ENCODE results near the gene FAM47E.

The FAM47E gene

GRCh38 chr4:76310683-76311082 lies 59.2 kb downstream of the FAM47E start:
- Histone ChIP-seq H3K36me3 (ENCODE audit: control insufficient read depth, insufficient read depth, low read length) (peaks cover 8% of the 10 kb centered on the region), H3K27me3 (ENCODE audit: control insufficient read depth, insufficient read depth, low read length) (peaks cover 15% of the 10 kb centered on the region), H3K4me1 (ENCODE audit: control insufficient read depth, insufficient read depth, low read length) (peaks cover 4% of the 10 kb centered on the region; the same call in 1 of the 2 replicates), H3K4me3 (ENCODE audit: low read depth, low read length) (no peak overlapping the region), H3K9ac (ENCODE audit: low read length) (no peak overlapping the region), H3K27ac (ENCODE audit: low read depth, low read length) (no peak overlapping the region), H3K9me3 (ENCODE audit: control insufficient read depth, insufficient read depth, low read depth, low read length) (no peaks in the 10 kb centered on the region)

- Histone ChIP-seq H3K4me3 (ENCODE audit: low read depth, low read length) (no peak overlapping the region), H3K27me3 (ENCODE audit: control insufficient read depth, insufficient read depth, low read length) (peaks cover 8% of the 10 kb centered on the region; the same call in 1 of the 2 replicates), H3K36me3 (ENCODE audit: control insufficient read depth, insufficient read depth, low read length) (peaks cover 8% of the 10 kb centered on the region), H3K4me1 (ENCODE audit: control insufficient read depth, insufficient read depth, low read length) (peaks cover 4% of the 10 kb centered on the region; the same call in 1 of the 2 replicates), H3K27ac (ENCODE audit: low read depth, low read length) (no peak overlapping the region), H3K9ac (ENCODE audit: low read length) (no peak overlapping the region), H3K9me3 (ENCODE audit: control insufficient read depth, insufficient read depth, low read depth, low read length) (peaks cover 3% of the 10 kb centered on the region; the same call in 1 of the 2 replicates)
Observed at GRCh38 chr4:76311896-76312331, 60.4 kb downstream of the FAM47E start.

GRCh38 chr4:76312457-76312856 lies 60.9 kb downstream of the FAM47E start:
- no peak overlapping the region for H3K27ac ChIP-seq (ENCODE audit: low read depth, low read length)
- H3K4me1 ChIP-seq (ENCODE audit: control insufficient read depth, insufficient read depth, low read length): peaks cover 2% of the 10 kb centered on the region; the same call in 1 of the 2 replicates
- peaks cover 3% of the 10 kb centered on the region; the same call in 1 of the 2 replicates for H3K9me3 ChIP-seq (ENCODE audit: control insufficient read depth, insufficient read depth, low read depth, low read length)
- no peak overlapping the region for H3K4me3 ChIP-seq (ENCODE audit: low read depth, low read length)
- peaks cover 5% of the 10 kb centered on the region; the same call in 1 of the 2 replicates for H3K27me3 ChIP-seq (ENCODE audit: control insufficient read depth, insufficient read depth, low read length)
- no peak overlapping the region for H3K9ac ChIP-seq (ENCODE audit: low read length)
- peaks cover 8% of the 10 kb centered on the region for H3K36me3 ChIP-seq (ENCODE audit: control insufficient read depth, insufficient read depth, low read length)

- Histone ChIP-seq H3K4me3 (ENCODE audit: low read depth, low read length) (no peak overlapping the region), H3K9ac (ENCODE audit: low read length) (no peak overlapping the region), H3K27ac (ENCODE audit: low read depth, low read length) (no peak overlapping the region), H3K9me3 (ENCODE audit: control insufficient read depth, insufficient read depth, low read depth, low read length) (peaks cover 3% of the 10 kb centered on the region; the same call in 1 of the 2 replicates), H3K27me3 (ENCODE audit: control insufficient read depth, insufficient read depth, low read length) (no peaks in the 10 kb centered on the region), H3K4me1 (ENCODE audit: control insufficient read depth, insufficient read depth, low read length) (no peaks in the 10 kb centered on the region), H3K36me3 (ENCODE audit: control insufficient read depth, insufficient read depth, low read length) (peaks cover 8% of the 10 kb centered on the region)
Observed at GRCh38 chr4:76313547-76313946, 62.0 kb downstream of the FAM47E start.

- no peaks in the 10 kb centered on the region for H3K36me3 ChIP-seq (ENCODE audit: control insufficient read depth, insufficient read depth, low read length)
- H3K9me3 ChIP-seq (ENCODE audit: control insufficient read depth, insufficient read depth, low read depth, low read length): peaks cover 3% of the 10 kb centered on the region; the same call in 1 of the 2 replicates
- H3K4me1 ChIP-seq (ENCODE audit: control insufficient read depth, insufficient read depth, low read length): no peaks in the 10 kb centered on the region
- H3K27me3 ChIP-seq (ENCODE audit: control insufficient read depth, insufficient read depth, low read length): no peaks in the 10 kb centered on the region
- no peak overlapping the region for H3K27ac ChIP-seq (ENCODE audit: low read depth, low read length)
- H3K9ac ChIP-seq (ENCODE audit: low read length): no peak overlapping the region
- H3K4me3 ChIP-seq (ENCODE audit: low read depth, low read length): no peak overlapping the region
Observed at GRCh38 chr4:76315267-76315918, 63.9 kb downstream of the FAM47E start.

GRCh38 chr4:76316131-76316530 lies 64.6 kb downstream of the FAM47E start:
- Histone ChIP-seq H3K36me3 (ENCODE audit: control insufficient read depth, insufficient read depth, low read length) (no peaks in the 10 kb centered on the region), H3K27me3 (ENCODE audit: control insufficient read depth, insufficient read depth, low read length) (no peaks in the 10 kb centered on the region), H3K9ac (ENCODE audit: low read length) (no peak overlapping the region), H3K27ac (ENCODE audit: low read depth, low read length) (no peak overlapping the region), H3K4me3 (ENCODE audit: low read depth, low read length) (no peak overlapping the region), H3K4me1 (ENCODE audit: control insufficient read depth, insufficient read depth, low read length) (no peaks in the 10 kb centered on the region), H3K9me3 (ENCODE audit: control insufficient read depth, insufficient read depth, low read depth, low read length) (peaks cover 3% of the 10 kb centered on the region; the same call in 1 of the 2 replicates)

GRCh38 chr4:76322236-76322635 lies 70.7 kb downstream of the FAM47E start:
- Histone ChIP-seq H3K9ac (ENCODE audit: low read length) (no peak overlapping the region), H3K27me3 (ENCODE audit: control insufficient read depth, insufficient read depth, low read length) (no peaks in the 10 kb centered on the region), H3K9me3 (ENCODE audit: control insufficient read depth, insufficient read depth, low read depth, low read length) (peaks cover 17% of the 10 kb centered on the region), H3K4me3 (ENCODE audit: low read depth, low read length) (no peak overlapping the region), H3K36me3 (ENCODE audit: control insufficient read depth, insufficient read depth, low read length) (no peaks in the 10 kb centered on the region), H3K27ac (ENCODE audit: low read depth, low read length) (no peak overlapping the region), H3K4me1 (ENCODE audit: control insufficient read depth, insufficient read depth, low read length) (no peaks in the 10 kb centered on the region)

GRCh38 chr4:76325072-76325471 lies 73.6 kb downstream of the FAM47E start:
- peaks cover 25% of the 10 kb centered on the region for H3K9me3 ChIP-seq (ENCODE audit: control insufficient read depth, insufficient read depth, low read depth, low read length)
- no peak overlapping the region for H3K4me3 ChIP-seq (ENCODE audit: low read depth, low read length)
- H3K4me1 ChIP-seq (ENCODE audit: control insufficient read depth, insufficient read depth, low read length): no peaks in the 10 kb centered on the region
- no peaks in the 10 kb centered on the region for H3K27me3 ChIP-seq (ENCODE audit: control insufficient read depth, insufficient read depth, low read length)
- no peak overlapping the region for H3K27ac ChIP-seq (ENCODE audit: low read depth, low read length)
- no peak overlapping the region for H3K9ac ChIP-seq (ENCODE audit: low read length)
- no peaks in the 10 kb centered on the region for H3K36me3 ChIP-seq (ENCODE audit: control insufficient read depth, insufficient read depth, low read length)

GRCh38 chr4:76326515-76326914 lies 75.0 kb downstream of the FAM47E start:
- H3K4me3 ChIP-seq (ENCODE audit: low read depth, low read length): no peak overlapping the region
- H3K27ac ChIP-seq (ENCODE audit: low read depth, low read length): no peak overlapping the region
- H3K9ac ChIP-seq (ENCODE audit: low read length): no peak overlapping the region
- peaks cover 25% of the 10 kb centered on the region for H3K9me3 ChIP-seq (ENCODE audit: control insufficient read depth, insufficient read depth, low read depth, low read length)
- H3K27me3 ChIP-seq (ENCODE audit: control insufficient read depth, insufficient read depth, low read length): no peaks in the 10 kb centered on the region
- no peaks in the 10 kb centered on the region for H3K4me1 ChIP-seq (ENCODE audit: control insufficient read depth, insufficient read depth, low read length)
- H3K36me3 ChIP-seq (ENCODE audit: control insufficient read depth, insufficient read depth, low read length): no peaks in the 10 kb centered on the region

Measured in HUES6 (cell line).